ENCODE measurements around the gene CFAP54. TPM values are rescaled to one million over a fixed set of nuclear protein-coding genes. Genes with fewer than 3 reads are reported as not detected.
A peak's percentile ranks its signal among the peaks of the same experiment; 100 is the strongest.

Gene CFAP54
- polyA plus RNA-seq, 2 of the 4 experiments (the other 2 are of a cell fraction): 0.70 to 1.2 TPM

DNA sequence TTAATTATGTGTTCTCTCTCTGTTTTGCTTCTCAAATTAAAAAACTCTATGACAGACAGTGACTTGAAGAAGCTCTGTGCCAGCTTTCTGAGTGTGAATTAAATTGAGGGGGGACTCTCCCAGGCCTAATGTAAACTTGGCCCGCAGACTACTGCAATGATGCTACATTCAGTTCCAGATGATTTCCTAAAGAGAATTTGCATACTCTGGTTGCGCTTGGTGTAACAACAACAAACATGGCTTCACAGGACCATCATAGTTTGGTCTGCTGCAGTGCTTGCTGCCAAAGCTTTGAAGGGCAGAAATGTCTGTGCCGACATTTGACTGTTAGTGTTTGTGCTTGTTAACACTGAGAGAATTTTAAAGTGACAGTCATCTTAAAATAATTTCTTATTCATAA, 25.0 kb downstream of the CFAP54 start:
- peaks cover 9% of the 10 kb centered on the region; the same call in 1 of the 3 replicates for H3K4me1 ChIP-seq
- FAIRE-seq (no peak), ATAC-seq (no peak), DNase-seq (ENCODE audit: low read depth in 1 of 2, low spot score in 1 of 2) (no peak)
- ChIA-PET CTCF (interaction anchor here (1.4 to 4.4 kb wide), 6 partner anchors 8 to 454 kb away, joined by 3 to 32 read pairs (median 11); partner anchors contain the start of gene CDK17), POLR2A (no interaction called here)
- no peak overlapping the region for H3K4me3 ChIP-seq
- 0 out of 6 replicates have a peak overlapping the region, but pooled peaks of 1 of the 2 experiments have one; percentile 48 for H3K27ac ChIP-seq
- no peak for TF ChIP-seq RNF2 (IDR thresholded peaks at IDR 0.05; ENCODE audit: borderline replicate concordance, low read depth)
- TF ChIP-seq RARB (CRISPR knock-in tag; IDR thresholded peaks at IDR 0.05): no peak
- no peaks in the 10 kb centered on the region for H3K9me3 ChIP-seq
- no peak overlapping the region for H3K4me2 ChIP-seq
- WGBS (ENCODE audit: missing lambda C conversion rate): 64% methylated on average over 3 of the region's 3 CpGs

DNA sequence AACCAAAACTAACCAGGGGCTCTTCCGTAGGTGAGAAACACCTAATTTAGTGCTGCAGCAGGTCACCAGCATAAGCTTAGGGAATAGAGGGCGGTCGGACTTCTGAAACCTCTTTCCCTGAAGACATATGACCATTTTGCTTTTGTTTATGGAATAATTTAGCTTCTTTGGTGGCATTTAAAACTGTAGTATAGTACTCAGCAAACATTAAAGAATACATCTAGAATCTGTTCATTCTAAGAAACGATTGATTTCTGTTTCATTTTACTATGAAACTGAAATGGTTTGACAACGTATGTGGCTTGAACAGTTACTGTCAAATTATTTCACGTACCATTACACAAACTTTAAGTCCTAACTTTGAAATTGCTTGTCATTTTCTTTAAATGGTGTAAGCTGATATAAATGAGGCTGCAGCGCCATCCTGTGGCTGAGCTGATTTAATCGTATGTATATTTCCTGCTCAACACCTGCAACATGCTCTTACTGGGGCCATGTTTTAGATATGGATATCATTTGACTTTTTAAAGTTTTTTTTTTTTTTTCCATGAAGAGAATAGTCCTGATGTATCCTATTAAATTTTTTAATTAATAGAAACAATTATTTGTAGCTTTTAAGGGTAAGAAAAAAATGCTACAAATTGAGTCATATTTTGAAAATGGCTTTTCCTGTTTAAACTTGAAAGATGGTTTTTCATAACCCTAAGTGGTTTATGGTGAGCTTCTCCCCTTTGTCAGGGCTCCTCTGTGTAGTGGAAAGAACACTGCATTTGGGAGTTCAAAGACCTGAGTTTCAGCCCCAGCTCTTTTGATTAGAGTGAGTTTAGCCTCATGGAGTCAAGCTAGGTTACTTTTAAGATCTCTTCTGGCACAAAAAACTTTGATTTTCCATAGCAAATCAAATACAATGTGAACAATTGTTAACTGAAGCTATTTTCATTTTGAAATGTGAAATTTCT, 27.4 kb downstream of the CFAP54 start:
- ChIA-PET POLR2A (interaction anchor here (0.8 to 1.0 kb wide), 4 partner anchors 13 to 500 kb away, joined by 3 to 5 read pairs (median 4); partner anchors contain the start of genes CDK17 and CFAP54), CTCF (interaction anchor here (0.5 to 4.7 kb wide), 60 partner anchors 8 to 1387 kb away, joined by 3 to 90 read pairs (median 4); partner anchors contain the start of genes CDK17, CFAP54 and LTA4H)
- TF ChIP-seq SMC3 (IDR thresholded peaks at IDR 0.05): peak; percentile 86
- peak; percentile 62; the same call in 1 of the 2 replicates for TF ChIP-seq EHMT2 (IDR thresholded peaks at IDR 0.05; ENCODE audit: low read depth)
- no peak for TF ChIP-seq POLR2A (IDR thresholded peaks at IDR 0.05; ENCODE audit: low read length)
- TF ChIP-seq RAD21 (conservative IDR thresholded peaks at IDR 0.05 in 1 of 2, IDR thresholded peaks at IDR 0.05 in 1 of 2): peak; percentile 94 to 95
- TF ChIP-seq CTCF (IDR thresholded peaks at IDR 0.05): peak; percentile 90
- peak; percentile 80 to 90; a peak in 5 of 6 replicates for ATAC-seq
- Histone ChIP-seq H3K4me2 (peak overlapping the region; percentile 39; the same call in 2 of the 3 replicates), H3K4me3 (no peak overlapping the region), H3K4me1 (peaks cover 9% of the 10 kb centered on the region; the same call in 1 of the 3 replicates), H3K9me3 (no peaks in the 10 kb centered on the region), H3K27ac (no peak overlapping the region)
- WGBS (ENCODE audit: missing lambda C conversion rate): 14% methylated on average over 8 of the region's 8 CpGs
- FAIRE-seq: peak; percentile 90
- DNase-seq (ENCODE audit: low read depth in 1 of 2, low spot score in 1 of 2): peak; percentile 56 to 84

- H3K4me3 ChIP-seq: no peak overlapping the region
- H3K9me3 ChIP-seq: no peaks in the 10 kb centered on the region
- no peak overlapping the region for H3K4me2 ChIP-seq
- DNase-seq (ENCODE audit: low read depth in 1 of 2, low spot score in 1 of 2): no peak
- H3K27ac ChIP-seq: no peak overlapping the region
- FAIRE-seq: no peak
- TF ChIP-seq HDAC2 (IDR thresholded peaks at IDR 0.05) (no peak), NFE2L2 (conservative IDR thresholded peaks at IDR 0.05; ENCODE audit: low read length) (no peak), RNF2 (IDR thresholded peaks at IDR 0.05; ENCODE audit: borderline replicate concordance, low read depth) (no peak), FOXS1 (CRISPR knock-in tag; IDR thresholded peaks at IDR 0.05) (no peak), MAZ (IDR thresholded peaks at IDR 0.05; ENCODE audit: borderline replicate concordance, low read depth, low read length) (no peak), CBX2 (IDR thresholded peaks at IDR 0.05; ENCODE audit: borderline replicate concordance, low read depth) (no peak), ZSCAN20 (CRISPR knock-in tag; IDR thresholded peaks at IDR 0.05) (no peak), KDM1A (IDR thresholded peaks at IDR 0.05; ENCODE audit: low read depth) (no peak), CHD4 (IDR thresholded peaks at IDR 0.05; ENCODE audit: borderline replicate concordance) (no peak), RAD21 (conservative IDR thresholded peaks at IDR 0.05 in 1 of 2, IDR thresholded peaks at IDR 0.05 in 1 of 2) (no peak), JUN (IDR thresholded peaks at IDR 0.05) (no peak), ZC3H11A (IDR thresholded peaks at IDR 0.05) (no peak), ESRRA (IDR thresholded peaks at IDR 0.05; ENCODE audit: borderline replicate concordance, low read length) (no peak), EP300 (IDR thresholded peaks at IDR 0.05) (no peak), TP53 (CRISPR knock-in tag; IDR thresholded peaks at IDR 0.05) (no peak), CTCF (IDR thresholded peaks at IDR 0.05) (no peak), ZNF302 (CRISPR knock-in tag; IDR thresholded peaks at IDR 0.05) (no peak), RARB (CRISPR knock-in tag; IDR thresholded peaks at IDR 0.05) (no peak), RFX5 (IDR thresholded peaks at IDR 0.05) (no peak)
- TF ChIP-seq, protein P1, sequence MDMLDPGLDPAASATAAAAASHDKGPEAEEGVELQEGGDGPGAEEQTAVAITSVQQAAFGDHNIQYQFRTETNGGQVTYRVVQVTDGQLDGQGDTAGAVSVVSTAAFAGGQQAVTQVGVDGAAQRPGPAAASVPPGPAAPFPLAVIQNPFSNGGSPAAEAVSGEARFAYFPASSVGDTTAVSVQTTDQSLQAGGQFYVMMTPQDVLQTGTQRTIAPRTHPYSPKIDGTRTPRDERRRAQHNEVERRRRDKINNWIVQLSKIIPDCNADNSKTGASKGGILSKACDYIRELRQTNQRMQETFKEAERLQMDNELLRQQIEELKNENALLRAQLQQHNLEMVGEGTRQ (IDR thresholded peaks at IDR 0.05): no peak
- POLR2A ChIA-PET: no interaction called here
- peaks cover 5% of the 10 kb centered on the region; the same call in 1 of the 3 replicates for H3K4me1 ChIP-seq
- 40% methylated on average over 3 of the region's 3 CpGs for WGBS (ENCODE audit: missing lambda C conversion rate)
- CTCF ChIA-PET: interaction anchor here (1.2 to 1.3 kb wide), 2 partner anchors 31 to 460 kb away, joined by 3 to 5 read pairs; no protein-coding TSS in a partner anchor
- no peak for ATAC-seq
Observed at GRCh38 chr12:96520767-96521166, 31.4 kb downstream of the CFAP54 start.
